ENCODE data around the gene SLC5A9.

SLC5A9 gene

GRCh38 chr1:48221122-48221521 is 1.4 kb upstream of the SLC5A9 start:
- no peaks in the 10 kb centered on the region for H3K4me1 Mint-ChIP-seq
- TF ChIP-seq CTCF (IDR thresholded peaks at IDR 0.05; ENCODE audit: unreplicated experiment in 3 of 3): no peak
- H3K4me3 Mint-ChIP-seq: no peak overlapping the region
- H3K27ac Mint-ChIP-seq: no peak overlapping the region
- no peaks in the 10 kb centered on the region for H3K36me3 Mint-ChIP-seq (ENCODE audit: low read depth)
- no peaks in the 10 kb centered on the region for H3K9me3 Mint-ChIP-seq
- H3K27me3 Mint-ChIP-seq (ENCODE audit: low read depth): peaks cover 27% of the 10 kb centered on the region

- TF ChIP-seq CTCF (IDR thresholded peaks at IDR 0.05; ENCODE audit: unreplicated experiment in 3 of 3): no peak
- Mint-ChIP-seq H3K27me3 (ENCODE audit: low read depth) (peaks cover 25% of the 10 kb centered on the region), H3K27ac (no peak overlapping the region), H3K4me1 (no peaks in the 10 kb centered on the region), H3K9me3 (no peaks in the 10 kb centered on the region), H3K4me3 (no peak overlapping the region), H3K36me3 (ENCODE audit: low read depth) (no peaks in the 10 kb centered on the region)
Observed at GRCh38 chr1:48221657-48222056, 859 bp upstream of the SLC5A9 start.

- no peaks in the 10 kb centered on the region for H3K36me3 Mint-ChIP-seq (ENCODE audit: low read depth)
- H3K4me3 Mint-ChIP-seq: no peak overlapping the region
- H3K27me3 Mint-ChIP-seq (ENCODE audit: low read depth): peaks cover 13% of the 10 kb centered on the region
- H3K4me1 Mint-ChIP-seq: no peaks in the 10 kb centered on the region
- TF ChIP-seq CTCF (IDR thresholded peaks at IDR 0.05; ENCODE audit: unreplicated experiment in 3 of 3): no peak
- H3K9me3 Mint-ChIP-seq: no peaks in the 10 kb centered on the region
- no peak overlapping the region for H3K27ac Mint-ChIP-seq
Observed at GRCh38 chr1:48223366-48224240, 1.1 kb downstream of the SLC5A9 start.

- no peak for TF ChIP-seq CTCF (IDR thresholded peaks at IDR 0.05; ENCODE audit: unreplicated experiment in 3 of 3)
- Mint-ChIP-seq H3K4me3 (no peak overlapping the region), H3K4me1 (no peaks in the 10 kb centered on the region), H3K27me3 (ENCODE audit: low read depth) (peaks cover 13% of the 10 kb centered on the region), H3K9me3 (no peaks in the 10 kb centered on the region), H3K27ac (no peak overlapping the region), H3K36me3 (ENCODE audit: low read depth) (no peaks in the 10 kb centered on the region)
Observed at GRCh38 chr1:48224791-48225190, 2.3 kb downstream of the SLC5A9 start.

- Mint-ChIP-seq H3K9me3 (no peaks in the 10 kb centered on the region), H3K4me3 (no peak overlapping the region), H3K27ac (no peak overlapping the region), H3K27me3 (ENCODE audit: low read depth) (peaks cover 13% of the 10 kb centered on the region), H3K36me3 (ENCODE audit: low read depth) (no peaks in the 10 kb centered on the region), H3K4me1 (no peaks in the 10 kb centered on the region)
- TF ChIP-seq CTCF (IDR thresholded peaks at IDR 0.05; ENCODE audit: unreplicated experiment in 3 of 3): no peak
Observed at GRCh38 chr1:48225579-48225978, 3.1 kb downstream of the SLC5A9 start.

All from nephron (organoid).